ENCODE data around the gene TFR2.

GRCh38 chr7:100682991-100683658, 41.8 kb upstream of the TFR2 start:
- TF ChIP-seq CTCF (IDR thresholded peaks at IDR 0.05) (no peak), POLR2A (IDR thresholded peaks at IDR 0.05) (no peak), POLR2AphosphoS5 (IDR thresholded peaks at IDR 0.05) (no peak)
